ENCODE measurements around the gene FBLN1. TPM values are rescaled to one million over a fixed set of nuclear protein-coding genes. Genes with fewer than 3 reads are reported as not detected.

FBLN1 gene
- total and polyA plus RNA-seq, 2 of the 8 experiments (the other 6 are each of a cell fraction or from before 2014, with no cell fraction given): 159 to 168 TPM

- no peaks in the 10 kb centered on the region for H3K23me2 ChIP-seq (ENCODE audit: low read depth, low read length)
- POLR2A ChIA-PET (ENCODE audit: partially characterized antibody): no interaction called here
- 97% methylated on average over 2 of the region's 2 CpGs; no CpG with 5 or more reads in 1 of the 2 experiments for WGBS, 2 experiments (ENCODE audit: extremely low coverage in 1 of 2, insufficient coverage in 1 of 2, insufficient read length in 1 of 2, insufficient replicate concordance in 2 of 2, low coverage in 1 of 2, low lambda C conversion rate in 2 of 2, missing lambda C conversion rate in 1 of 2)
Measured at GRCh38 chr22:45483319-45483718, 19.4 kb upstream of the FBLN1 start.

More at GRCh38 chr22:45483319-45483718, 19.4 kb upstream of the FBLN1 start:
- DNase-seq (ENCODE audit: low read depth in 1 of 2, low spot score in 2 of 2): no peak
- CTCF ChIA-PET (ENCODE audit: partially characterized antibody): interaction anchor here (0.7 kb wide), 1 partner anchor 1119 kb away, joined by 3 read pairs; no protein-coding TSS in a partner anchor
- H3K4me1 ChIP-seq (replicated peaks in 1 of 4; ENCODE audit: control insufficient read depth in 3 of 4, insufficient read depth in 4 of 4, low read length in 3 of 4): no peaks in the 10 kb centered on the region
- no peak for FAIRE-seq
- no peak overlapping the region for H3K18ac ChIP-seq (ENCODE audit: extremely low read depth, low read length)
- no peak overlapping the region for H4K8ac ChIP-seq (ENCODE audit: extremely low read depth, insufficient read depth, low read length)
- no peak overlapping the region for H2AK5ac ChIP-seq (ENCODE audit: low read depth, low read length)
- no peak overlapping the region for H2BK120ac ChIP-seq (replicated peaks; ENCODE audit: low read depth, low read length)
- H2BK20ac ChIP-seq (ENCODE audit: low read length): no peak overlapping the region
- H2AFZ ChIP-seq (ENCODE audit: low read length): no peak overlapping the region
- no peak overlapping the region for H3K9ac ChIP-seq (replicated peaks in 1 of 4; ENCODE audit: extremely low read depth in 1 of 4, low read depth in 3 of 4, low read length in 3 of 4)
- no peaks in the 10 kb centered on the region for H3K79me1 ChIP-seq (ENCODE audit: low read depth, low read length)
- no peak overlapping the region for H3K56ac ChIP-seq (replicated peaks; ENCODE audit: insufficient read length, low read depth, low read length)
- H3K4ac ChIP-seq (replicated peaks; ENCODE audit: insufficient read length, low read depth, low read length): no peak overlapping the region
- H3K36me3 ChIP-seq (ENCODE audit: control insufficient read depth in 2 of 4, insufficient read depth in 4 of 4, low read length in 3 of 4): no peaks in the 10 kb centered on the region
- TF ChIP-seq GTF2F1 (IDR thresholded peaks at IDR 0.05; ENCODE audit: borderline replicate concordance, low read depth, low read length): no peak
- no peak overlapping the region for H3K23ac ChIP-seq (ENCODE audit: insufficient read length)
- H3K14ac ChIP-seq (ENCODE audit: insufficient read length): no peak overlapping the region
- peaks cover 12 to 13% of the 10 kb centered on the region in 2 experiments for H3K9me3 ChIP-seq (ENCODE audit: insufficient read depth in 2 of 2, low read depth in 1 of 2, low read length in 1 of 2)
- no peak overlapping the region for H3K4me2 ChIP-seq (ENCODE audit: insufficient read depth in 1 of 2, low read depth in 2 of 2, low read length in 2 of 2)
- no peak overlapping the region for H4K91ac ChIP-seq (replicated peaks; ENCODE audit: insufficient read length, low read length)
- H3K27me3 ChIP-seq (replicated peaks in 1 of 4; ENCODE audit: control insufficient read depth in 3 of 4, extremely low read depth in 1 of 4, insufficient read depth in 3 of 4, low read length in 3 of 4): no peaks in the 10 kb centered on the region; a peak in 1 of 7 replicates
- H2BK15ac ChIP-seq (ENCODE audit: low read length): no peak overlapping the region
- H3K4me3 ChIP-seq (ENCODE audit: extremely low read depth in 1 of 4, insufficient read depth in 2 of 4, low read depth in 3 of 4, low read length in 4 of 4): no peak overlapping the region
- no peak overlapping the region for H3K27ac ChIP-seq (ENCODE audit: low read depth, low read length)
- no peak overlapping the region for H2BK12ac ChIP-seq (ENCODE audit: low read depth, low read length)
- H4K5ac ChIP-seq (ENCODE audit: insufficient read length, low read depth, low read length): no peak overlapping the region
- no peaks in the 10 kb centered on the region for H4K20me1 ChIP-seq (replicated peaks in 1 of 2; ENCODE audit: control insufficient read depth in 1 of 2, insufficient read depth in 2 of 2, low read length in 2 of 2)
- H2BK5ac ChIP-seq (ENCODE audit: low read depth, low read length): no peak overlapping the region
- H3K79me2 ChIP-seq (ENCODE audit: control insufficient read depth in 1 of 2, insufficient read depth in 2 of 2, low read length in 2 of 2): no peaks in the 10 kb centered on the region

Data from H1 (cell line).